ENCODE results near the gene CELA2A.

GRCh38 chr1:15441247-15441646 lies 15.3 kb upstream of the CELA2A start:
- TF ChIP-seq HMGXB4 (CRISPR knock-in tag; IDR thresholded peaks at IDR 0.05; ENCODE audit: borderline replicate concordance): no peak
- TF ChIP-seq RFX5 (IDR thresholded peaks at IDR 0.05): no peak
- no peak for TF ChIP-seq POLR2A (IDR thresholded peaks at IDR 0.05; ENCODE audit: low read length)

Data from A549 (cell line).